RPMI8226 (cell line): ENCODE measurements around the gene CTNNBIP1.
"Not testable (repeated sequence)": the region's sequence is repeated elsewhere in the genome, so short reads cannot be mapped to it uniquely, and the experiment has no call there.

Experiments used
- DNase-seq: peaks from one replicate; pipeline ENCODE4 v3.0.0-alpha.2; 2015

CTNNBIP1 gene

GRCh38 chr1:9825093-9826074 is 84.7 kb downstream of the CTNNBIP1 start:
- DNase-seq: peak; percentile 85

GRCh38 chr1:9824702-9825089 is 85.4 kb downstream of the CTNNBIP1 start:
- DNase-seq: no peak

GRCh38 chr1:9823943-9824701 is 85.9 kb downstream of the CTNNBIP1 start, which contains the start of gene CLSTN1:
TSS of gene CLSTN1 (minus strand) at chr1:9823965. CDS start at chr1:9823733, 232 bp downstream.
- peak; percentile 91 for DNase-seq

GRCh38 chr1:9823693-9823942 is 86.5 kb downstream of the CTNNBIP1 start:
- no peak for DNase-seq

GRCh38 chr1:9822897-9823692 is 87.0 kb downstream of the CTNNBIP1 start:
- DNase-seq: peak; percentile 67

- no peak for DNase-seq
Observed at GRCh38 chr1:9822490-9822889, 87.6 kb downstream of the CTNNBIP1 start.

- no peak for DNase-seq
Observed at GRCh38 chr1:9821710-9822109, 88.4 kb downstream of the CTNNBIP1 start.

- DNase-seq: no peak
Observed at GRCh38 chr1:9820521-9820920, 89.5 kb downstream of the CTNNBIP1 start.

- no peak for DNase-seq
Observed at GRCh38 chr1:9817734-9818133, 92.3 kb downstream of the CTNNBIP1 start.

GRCh38 chr1:9816199-9816598 is 93.9 kb downstream of the CTNNBIP1 start:
- no peak for DNase-seq

- DNase-seq: no peak
Observed at GRCh38 chr1:9815150-9815549, 94.9 kb downstream of the CTNNBIP1 start.

GRCh38 chr1:9814619-9815018 is 95.5 kb downstream of the CTNNBIP1 start:
- no peak for DNase-seq

- no peak for DNase-seq
Observed at GRCh38 chr1:9811239-9811966, 98.7 kb downstream of the CTNNBIP1 start.

GRCh38 chr1:9809100-9809510 is 101.0 kb downstream of the CTNNBIP1 start:
- DNase-seq: no peak

GRCh38 chr1:9808459-9808858 is 101.6 kb downstream of the CTNNBIP1 start:
- no peak for DNase-seq

- no peak for DNase-seq
Observed at GRCh38 chr1:9807541-9807940, 102.5 kb downstream of the CTNNBIP1 start.

GRCh38 chr1:9805972-9806371 is 104.1 kb downstream of the CTNNBIP1 start:
- DNase-seq: not testable (repeated sequence)

GRCh38 chr1:9805006-9805508 is 105.0 kb downstream of the CTNNBIP1 start:
- no peak for DNase-seq

GRCh38 chr1:9803003-9803918 is 106.8 kb downstream of the CTNNBIP1 start:
- not testable (repeated sequence) for DNase-seq

- no peak for DNase-seq
Observed at GRCh38 chr1:9801909-9802308, 108.2 kb downstream of the CTNNBIP1 start.
